Activated naive CD8-positive, alpha-beta T cell (primary cell): Measurements from ENCODE around the gene ALOX12B.

Experiments used
- H3K27ac Mint-ChIP-seq: one replicate; pipeline ENCODE4 v1.8.0; 2021; ENCODE audit warnings: mixed read lengths
- H3K27me3 Mint-ChIP-seq: one replicate; pipeline ENCODE4 v1.8.0; 2021; ENCODE audit warnings: mixed read lengths
- H3K36me3 Mint-ChIP-seq: one replicate; pipeline ENCODE4 v1.8.0; 2021; ENCODE audit warnings: mixed read lengths
- H3K4me1 Mint-ChIP-seq: one replicate; pipeline ENCODE4 v1.8.0; 2021; ENCODE audit warnings: low read depth, mixed read lengths
- H3K4me3 Mint-ChIP-seq: one replicate; pipeline ENCODE4 v1.8.0; 2021; ENCODE audit warnings: mild to moderate bottlenecking, mixed read lengths
- H3K9me3 Mint-ChIP-seq: one replicate; pipeline ENCODE4 v1.8.0; 2021; ENCODE audit warnings: low read depth, mixed read lengths

The ALOX12B gene

DNA sequence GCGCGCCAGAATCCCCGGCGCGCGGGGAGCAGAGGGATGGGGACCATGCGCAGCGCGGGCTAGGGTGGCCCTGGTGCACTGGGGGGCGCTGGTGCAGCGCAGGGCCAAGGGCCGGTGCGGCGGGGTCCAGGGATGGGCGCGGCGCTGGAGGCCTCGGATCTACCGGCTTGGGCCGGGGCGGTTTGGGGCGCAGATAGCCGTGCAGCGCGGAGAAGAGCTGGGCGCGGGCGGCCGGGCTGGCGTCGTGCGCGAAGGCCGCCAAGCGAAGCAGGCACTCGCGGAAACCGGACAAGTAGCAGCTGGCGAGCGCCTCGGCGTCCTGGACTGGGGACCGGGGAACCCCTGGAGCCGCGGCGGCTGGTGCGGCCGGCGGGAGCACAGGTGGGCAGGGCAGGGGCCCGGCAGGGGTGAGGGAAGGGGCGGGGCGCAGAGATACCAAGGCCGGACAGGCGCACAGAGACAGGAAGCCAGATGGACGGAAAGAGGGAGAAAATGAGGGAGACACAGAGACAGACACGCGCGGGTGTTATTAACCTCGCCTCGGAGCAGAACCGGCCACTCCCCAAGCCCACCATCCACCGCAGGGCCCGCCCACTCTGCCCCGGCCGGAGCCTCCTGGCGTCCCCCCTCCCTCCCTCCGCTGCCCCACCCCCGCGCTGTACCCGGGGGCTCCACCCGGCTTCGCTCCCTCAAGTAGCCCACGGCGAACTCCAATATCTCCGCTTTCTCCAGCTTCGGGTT lies 34.3 kb upstream of the ALOX12B start:
- H3K4me3 Mint-ChIP-seq = peak overlapping the region; percentile 91
- H3K27ac Mint-ChIP-seq = no peak overlapping the region
- H3K4me1 Mint-ChIP-seq = peaks cover 70% of the 10 kb centered on the region
- H3K36me3 Mint-ChIP-seq = no peaks in the 10 kb centered on the region
- no peaks in the 10 kb centered on the region for H3K9me3 Mint-ChIP-seq
- peaks cover 3% of the 10 kb centered on the region for H3K27me3 Mint-ChIP-seq

DNA sequence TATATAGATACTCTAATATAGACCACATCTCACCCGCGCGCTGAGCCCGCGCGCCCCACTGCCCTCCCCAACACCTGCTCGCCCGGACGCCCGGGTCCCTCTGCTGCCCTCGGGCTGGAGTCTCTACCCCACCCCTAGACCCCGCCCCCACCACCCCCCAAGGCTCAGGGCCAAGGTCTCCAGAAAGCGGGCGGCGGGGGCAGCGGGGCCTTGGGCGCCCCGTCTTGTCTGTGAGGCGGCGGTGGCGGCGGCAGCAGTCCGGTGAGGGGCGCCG lies 33.8 kb upstream of the ALOX12B start:
- H3K27me3 Mint-ChIP-seq = peaks cover 7% of the 10 kb centered on the region

DNA sequence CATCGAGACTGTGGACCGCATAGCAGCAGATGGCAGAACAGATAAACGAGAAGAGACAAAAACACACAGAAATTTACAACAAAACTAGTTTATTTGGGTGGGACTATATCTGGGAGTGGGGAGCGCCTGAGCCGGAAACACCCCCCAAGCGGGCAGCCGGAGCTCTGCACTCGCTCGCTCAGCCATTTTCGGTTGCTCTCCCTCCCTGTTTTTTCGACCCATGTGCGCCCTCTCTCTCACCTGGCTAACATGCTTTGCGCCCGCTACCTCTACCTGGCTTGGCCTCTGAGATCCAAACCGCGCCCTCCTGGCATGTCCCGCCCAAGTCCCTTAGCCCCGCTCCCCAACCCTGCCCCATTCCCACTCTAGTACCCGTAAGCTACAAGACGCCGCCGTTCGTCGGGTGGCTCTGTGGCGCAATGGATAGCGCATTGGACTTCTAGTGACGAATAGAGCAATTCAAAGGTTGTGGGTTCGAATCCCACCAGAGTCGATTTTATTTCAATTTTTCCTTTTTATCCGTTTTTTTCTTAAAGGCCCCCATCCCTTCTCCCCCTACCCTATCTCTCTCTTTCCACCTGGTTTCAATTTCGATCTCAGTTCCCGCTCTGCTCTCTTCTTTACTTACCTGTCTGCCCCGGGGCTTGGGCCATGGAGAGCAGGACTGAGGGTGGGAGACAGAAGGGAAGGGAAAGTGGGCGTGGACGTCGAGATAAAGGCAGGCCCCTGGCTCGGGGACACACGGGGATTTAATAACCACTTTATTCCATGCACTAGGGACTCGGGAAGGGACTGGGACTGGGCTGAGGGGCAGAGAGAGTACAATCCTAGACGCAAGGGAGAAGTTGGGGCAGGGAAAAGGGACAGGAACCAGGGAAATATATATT lies 33.2 kb upstream of the ALOX12B start:
- Mint-ChIP-seq H3K36me3 (no peaks in the 10 kb centered on the region), H3K4me1 (peaks cover 63% of the 10 kb centered on the region), H3K9me3 (no peaks in the 10 kb centered on the region), H3K27me3 (peaks cover 9% of the 10 kb centered on the region), H3K27ac (peak overlapping the region; percentile 99), H3K4me3 (peak overlapping the region; percentile 89)

More for the DNA sequence above, 33.8 kb upstream of the ALOX12B start:
- Mint-ChIP-seq H3K9me3 (no peaks in the 10 kb centered on the region), H3K36me3 (no peaks in the 10 kb centered on the region), H3K4me1 (peaks cover 67% of the 10 kb centered on the region), H3K4me3 (peak overlapping the region; percentile 89), H3K27ac (no peak overlapping the region)

DNA sequence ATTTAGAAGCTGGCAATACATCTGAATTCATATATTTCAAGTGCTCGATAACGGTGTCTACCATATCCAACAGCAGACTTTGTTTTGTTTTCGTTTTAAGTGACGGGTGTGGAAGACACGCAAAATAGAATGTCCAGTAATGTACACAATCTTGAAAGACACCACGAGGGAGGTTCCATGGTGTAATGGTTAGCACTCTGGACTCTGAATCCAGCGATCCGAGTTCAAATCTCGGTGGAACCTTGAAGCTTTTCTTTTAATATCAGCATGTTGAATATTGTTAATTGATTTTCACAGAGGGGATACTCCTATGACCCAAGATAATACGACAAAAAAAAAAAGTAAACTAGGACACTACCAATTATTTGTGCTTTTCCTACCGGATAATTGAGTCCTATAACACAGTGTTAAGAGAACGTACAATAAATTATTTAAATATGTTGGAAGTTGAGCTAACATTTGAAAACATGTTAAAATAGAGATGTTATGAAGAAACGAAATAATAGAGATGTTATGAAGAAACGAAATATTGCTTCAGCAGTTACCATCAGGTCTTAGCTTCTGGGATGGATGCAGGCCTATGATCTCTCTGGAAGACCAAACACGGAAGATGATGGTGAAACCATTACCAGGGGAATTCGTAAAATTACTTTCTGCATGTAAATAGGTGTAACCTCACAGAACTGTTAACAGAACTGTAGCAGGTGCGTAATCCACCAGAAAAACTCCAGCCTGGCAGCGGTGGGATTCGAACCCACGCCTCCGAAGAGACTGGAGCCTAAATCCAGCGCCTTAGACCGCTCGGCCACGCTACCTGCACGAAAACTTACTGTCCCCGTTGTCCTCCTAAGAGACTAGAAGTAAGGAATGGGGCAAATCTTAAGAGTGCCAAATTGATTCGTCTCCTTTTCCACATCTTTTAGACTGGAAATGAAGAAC lies 32.3 kb upstream of the ALOX12B start:
- Mint-ChIP-seq H3K27ac (peak overlapping the region; percentile 99), H3K36me3 (no peaks in the 10 kb centered on the region), H3K4me3 (peak overlapping the region; percentile 89), H3K9me3 (no peaks in the 10 kb centered on the region), H3K27me3 (peaks cover 17% of the 10 kb centered on the region), H3K4me1 (peaks cover 55% of the 10 kb centered on the region)

DNA sequence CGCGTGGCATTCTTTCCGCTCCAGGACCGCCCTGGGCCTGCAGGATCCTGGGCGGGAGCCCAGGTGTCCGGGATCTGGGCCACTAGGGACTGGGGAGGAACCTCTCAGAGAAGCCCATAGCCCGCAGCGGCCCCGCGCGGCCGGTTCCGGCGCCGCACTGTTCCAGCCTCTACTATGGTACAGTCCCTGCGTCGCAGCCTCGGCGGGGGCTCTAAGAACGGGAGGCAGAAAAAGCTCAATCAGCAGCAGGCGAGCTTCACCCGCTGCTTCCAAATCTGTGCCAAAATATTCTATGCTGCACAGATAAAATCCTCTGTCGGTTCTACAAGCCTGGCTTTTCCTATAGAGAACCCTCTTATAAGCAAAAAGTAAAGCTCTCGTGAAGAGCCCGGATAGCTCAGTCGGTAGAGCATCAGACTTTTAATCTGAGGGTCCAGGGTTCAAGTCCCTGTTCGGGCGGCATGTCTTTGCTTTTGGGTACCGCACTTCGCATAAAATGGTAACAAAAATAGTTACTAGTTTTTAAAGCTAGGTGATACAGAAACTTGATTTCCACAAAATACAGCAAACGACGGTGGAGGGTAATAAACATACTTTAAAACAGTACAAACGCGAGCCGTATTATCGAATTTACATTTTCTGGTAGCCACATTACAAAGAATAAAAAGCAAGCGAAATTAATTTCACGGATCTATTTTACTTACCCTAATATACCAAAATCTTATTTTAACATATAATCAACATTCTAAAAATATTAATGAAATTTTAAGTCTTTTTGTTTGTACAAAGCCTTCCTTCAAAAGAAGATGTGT lies 31.5 kb upstream of the ALOX12B start:
- peak overlapping the region; percentile 89 for H3K4me3 Mint-ChIP-seq
- peak overlapping the region; percentile 94 for H3K27ac Mint-ChIP-seq
- H3K9me3 Mint-ChIP-seq = no peaks in the 10 kb centered on the region
- H3K27me3 Mint-ChIP-seq = peaks cover 21% of the 10 kb centered on the region
- H3K4me1 Mint-ChIP-seq = peaks cover 47% of the 10 kb centered on the region
- no peaks in the 10 kb centered on the region for H3K36me3 Mint-ChIP-seq

DNA sequence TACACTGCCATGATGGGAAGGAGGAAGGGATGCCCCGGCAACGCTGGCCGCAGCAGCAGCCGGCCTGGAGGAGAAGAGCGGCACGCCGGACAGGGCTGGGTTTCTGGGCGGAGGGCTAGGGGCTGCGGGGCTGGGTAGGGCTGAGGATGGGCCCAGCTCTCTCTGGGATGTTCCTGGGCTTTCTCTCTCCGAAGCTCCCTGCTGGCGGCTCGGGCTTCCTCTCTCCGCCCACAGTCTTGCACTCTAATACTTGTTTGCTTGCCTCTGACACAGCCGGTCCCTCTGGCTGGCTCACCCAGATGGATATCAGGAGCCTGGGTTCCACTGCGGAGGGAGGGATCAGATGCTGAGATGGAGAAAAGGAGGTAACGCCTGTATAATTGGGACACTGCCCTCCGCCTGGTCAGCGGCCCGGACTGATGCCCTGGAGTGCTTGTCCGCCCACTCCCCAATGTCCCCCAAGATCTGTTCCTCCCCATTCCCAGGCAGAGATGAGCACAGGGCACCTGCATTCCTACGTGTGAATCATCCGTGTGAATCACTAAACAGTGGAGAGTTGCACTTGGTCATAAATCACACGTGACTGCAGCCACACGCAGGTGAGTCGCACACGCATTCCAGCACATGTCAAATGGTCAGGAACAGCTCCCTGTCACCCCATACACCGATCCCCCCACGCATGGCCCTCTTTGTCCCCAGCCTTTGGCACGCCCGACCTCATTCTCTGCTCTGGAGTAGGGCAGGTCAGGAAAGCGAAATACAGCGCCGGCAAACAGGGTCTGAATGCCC lies 30.7 kb upstream of the ALOX12B start, which contains the start of gene ALOXE3:
Gene ALOXE3, minus strand, starts transcription at position 535 of the 789 bp plus-strand sequence. Its CDS starts 524 bp downstream, at position 11.
- Mint-ChIP-seq H3K4me1 (peaks cover 39% of the 10 kb centered on the region), H3K27me3 (peaks cover 21% of the 10 kb centered on the region), H3K27ac (peak within 1 kb of the TSS; percentile 94), H3K4me3 (peak within 1 kb of the TSS; percentile 89), H3K36me3 (no peaks in the 10 kb centered on the region), H3K9me3 (no peaks in the 10 kb centered on the region)

DNA sequence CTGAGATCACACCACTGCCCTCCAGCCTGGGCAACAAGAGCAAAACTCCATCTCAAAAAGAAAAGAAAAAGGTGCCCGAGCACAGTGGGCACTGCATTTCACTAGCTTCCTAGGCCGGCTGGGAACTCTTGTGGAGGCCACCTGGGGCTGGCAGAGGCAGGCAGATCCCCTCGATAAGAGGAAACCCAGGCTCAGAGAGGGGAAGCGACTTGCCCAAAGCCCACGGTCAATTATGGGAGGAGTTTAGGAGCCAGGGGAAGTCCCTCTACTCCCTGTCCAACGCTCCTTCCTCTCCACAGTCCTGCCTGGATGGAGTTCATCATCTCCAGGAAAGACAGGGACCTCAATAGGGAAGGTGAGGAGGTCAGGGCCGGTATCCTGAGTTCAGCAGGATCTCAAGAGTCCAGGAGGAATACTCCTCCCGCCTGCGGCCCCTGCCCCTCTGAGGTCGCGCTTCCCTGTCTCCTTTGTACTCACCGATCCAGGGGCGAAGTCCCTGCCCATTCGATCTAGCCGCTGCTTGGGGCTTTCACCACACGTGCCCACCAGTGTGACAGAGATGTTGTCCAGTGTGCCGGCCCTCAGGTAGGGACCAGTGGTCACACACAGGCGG lies 30.0 kb upstream of the ALOX12B start:
- Mint-ChIP-seq H3K36me3 (no peaks in the 10 kb centered on the region), H3K4me1 (peaks cover 34% of the 10 kb centered on the region), H3K4me3 (peak overlapping the region; percentile 89), H3K9me3 (no peaks in the 10 kb centered on the region), H3K27me3 (peaks cover 23% of the 10 kb centered on the region), H3K27ac (no peak overlapping the region)

DNA sequence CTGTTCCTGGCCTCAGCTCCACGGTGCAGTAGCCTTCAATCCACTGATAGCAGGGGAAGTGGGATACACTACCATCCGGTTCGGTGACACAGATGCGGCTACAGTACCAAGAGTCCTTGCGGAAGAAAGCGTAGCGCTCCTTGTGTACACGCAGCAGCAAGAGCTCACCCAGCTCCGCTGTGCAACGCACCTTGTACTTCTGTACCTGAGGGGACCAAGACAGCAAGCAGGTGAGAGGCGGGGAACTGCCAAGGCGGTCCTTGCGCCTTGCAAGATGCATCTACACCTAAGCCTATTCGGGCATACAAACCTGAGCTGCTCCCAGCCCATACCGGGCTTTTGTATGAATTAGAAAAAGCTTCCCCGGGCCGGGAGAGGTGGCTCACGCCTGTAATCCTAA lies 29.3 kb upstream of the ALOX12B start:
- Mint-ChIP-seq H3K4me1 (peaks cover 31% of the 10 kb centered on the region), H3K4me3 (no peak overlapping the region), H3K9me3 (no peaks in the 10 kb centered on the region), H3K27me3 (peaks cover 23% of the 10 kb centered on the region), H3K36me3 (no peaks in the 10 kb centered on the region), H3K27ac (no peak overlapping the region)

DNA sequence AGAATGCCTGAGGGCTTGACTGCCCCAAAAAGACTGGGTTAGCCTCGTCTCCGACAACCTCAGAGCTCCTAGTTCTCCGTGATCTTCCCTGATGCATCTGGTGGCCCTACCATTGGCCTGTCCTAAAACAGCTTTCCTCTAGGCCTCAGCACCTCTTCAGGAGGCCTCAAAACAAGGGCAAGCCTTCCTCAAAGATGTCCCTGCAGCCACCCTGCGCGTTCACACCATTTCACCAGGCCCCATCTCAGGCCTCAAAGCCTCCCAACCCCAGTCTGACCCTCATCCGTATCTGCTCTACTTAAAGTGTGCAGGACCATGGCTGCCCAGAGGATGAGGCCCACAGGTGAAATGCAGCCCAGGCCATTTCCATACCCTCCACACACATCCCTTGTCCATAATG lies 23.4 kb upstream of the ALOX12B start:
- H3K4me1 Mint-ChIP-seq = peaks cover 1% of the 10 kb centered on the region
- H3K27me3 Mint-ChIP-seq = peaks cover 17% of the 10 kb centered on the region

DNA sequence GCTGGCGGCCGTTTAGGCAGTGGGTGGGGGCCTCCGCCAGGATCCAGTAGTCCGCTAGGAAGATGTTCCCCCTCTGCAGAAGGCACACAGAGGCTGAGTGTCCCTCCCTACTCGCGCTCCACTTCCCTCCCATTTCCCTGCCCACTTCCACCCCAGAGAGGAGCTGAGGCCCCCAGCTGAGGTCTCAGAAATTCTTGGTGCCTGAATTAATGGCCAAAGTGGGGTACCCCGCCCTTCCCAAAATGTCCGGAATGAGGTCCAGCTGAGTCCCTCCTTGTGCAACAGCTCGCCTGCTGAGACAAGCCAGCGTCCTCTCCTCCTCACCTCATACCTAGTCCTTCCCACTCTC lies 22.9 kb upstream of the ALOX12B start:
- H3K36me3 Mint-ChIP-seq = no peaks in the 10 kb centered on the region
- H3K9me3 Mint-ChIP-seq = no peaks in the 10 kb centered on the region
- H3K4me3 Mint-ChIP-seq = no peak overlapping the region
- peaks cover 1% of the 10 kb centered on the region for H3K4me1 Mint-ChIP-seq
- H3K27ac Mint-ChIP-seq = no peak overlapping the region
- H3K27me3 Mint-ChIP-seq = peaks cover 14% of the 10 kb centered on the region

More for the DNA sequence above, 23.4 kb upstream of the ALOX12B start:
- H3K27ac Mint-ChIP-seq = no peak overlapping the region
- H3K4me3 Mint-ChIP-seq = peak overlapping the region; percentile 43
- no peaks in the 10 kb centered on the region for H3K9me3 Mint-ChIP-seq
- no peaks in the 10 kb centered on the region for H3K36me3 Mint-ChIP-seq

DNA sequence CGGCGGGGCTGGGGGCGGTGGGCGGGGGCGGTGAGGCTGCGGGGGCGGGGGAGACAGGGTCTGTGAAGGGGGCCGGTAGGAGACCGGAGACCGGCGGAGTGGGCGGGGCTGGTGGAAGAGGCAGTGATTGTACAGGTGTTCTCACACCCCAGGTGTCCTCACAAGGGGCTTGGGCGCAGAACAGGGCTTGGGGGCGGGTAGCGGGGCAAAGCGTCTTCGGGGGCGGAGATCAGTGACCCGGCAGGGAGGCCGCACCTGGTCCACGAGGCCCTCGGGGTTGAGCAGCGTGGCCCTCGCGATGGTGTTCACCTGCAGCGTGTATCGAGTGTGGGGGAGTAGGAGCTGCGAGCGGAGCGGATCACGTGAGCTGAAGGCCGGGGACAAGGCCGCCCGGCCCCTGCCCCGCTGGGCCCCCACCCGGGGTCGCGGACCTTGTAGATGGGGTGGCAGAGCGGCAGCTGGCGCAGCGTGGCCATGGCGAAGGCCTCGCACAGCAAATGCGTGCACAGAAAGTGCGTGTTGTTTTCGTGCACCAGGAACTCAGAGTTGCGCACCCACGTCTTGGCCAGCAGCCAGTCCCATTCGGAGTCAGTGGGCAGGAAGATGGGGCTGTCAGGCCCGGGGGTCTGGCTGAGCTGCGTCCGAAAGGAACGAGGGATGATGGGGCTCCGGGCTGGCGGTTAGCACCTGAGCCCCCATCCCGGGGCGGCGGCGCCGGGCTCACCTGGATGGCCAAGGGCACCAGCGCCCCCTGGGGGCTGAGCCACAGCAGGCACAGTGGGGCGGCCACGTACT lies 22.3 kb upstream of the ALOX12B start:
- no peaks in the 10 kb centered on the region for H3K9me3 Mint-ChIP-seq
- H3K4me3 Mint-ChIP-seq = peak overlapping the region; percentile 73
- H3K27me3 Mint-ChIP-seq = peaks cover 8% of the 10 kb centered on the region
- H3K4me1 Mint-ChIP-seq = peaks cover 1% of the 10 kb centered on the region
- no peaks in the 10 kb centered on the region for H3K36me3 Mint-ChIP-seq
- no peak overlapping the region for H3K27ac Mint-ChIP-seq

DNA sequence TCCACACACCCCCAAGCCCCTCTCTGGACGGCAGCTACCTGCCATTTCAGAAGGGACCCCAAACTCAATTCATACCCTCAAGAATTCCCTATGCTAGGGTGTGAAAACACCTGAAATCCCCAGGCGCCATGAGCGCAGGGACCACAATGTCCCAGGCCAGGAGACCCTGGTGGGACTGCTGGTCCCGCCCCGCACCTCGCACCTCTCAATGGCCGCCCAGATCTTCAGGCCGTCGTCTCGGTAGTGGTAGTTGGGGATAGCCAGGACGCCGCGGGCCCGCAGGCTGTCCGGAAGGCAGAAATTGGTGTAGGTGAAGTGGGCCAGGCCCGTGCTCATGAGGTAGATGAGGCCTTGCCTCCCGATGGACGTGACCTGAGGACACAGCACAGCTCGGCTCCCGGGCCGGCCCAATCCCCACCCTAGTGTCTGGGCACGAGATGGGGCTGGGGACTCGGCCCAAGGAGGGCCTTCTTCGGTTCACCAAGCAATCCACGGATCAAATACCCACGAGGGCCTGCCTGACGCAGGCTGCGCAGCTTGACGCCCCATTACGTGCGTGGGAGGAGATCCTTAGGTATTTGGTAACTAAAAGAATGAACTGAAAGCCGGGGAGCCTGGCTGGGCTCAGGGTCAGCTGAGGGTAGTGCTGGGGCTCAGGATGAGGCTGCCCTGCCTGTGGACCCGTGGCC lies 21.6 kb upstream of the ALOX12B start:
- Mint-ChIP-seq H3K27ac (no peak overlapping the region), H3K4me3 (no peak overlapping the region), H3K9me3 (no peaks in the 10 kb centered on the region), H3K36me3 (no peaks in the 10 kb centered on the region), H3K4me1 (peaks cover 1% of the 10 kb centered on the region), H3K27me3 (peaks cover 4% of the 10 kb centered on the region)
